GM06990 (cell line): Measurements from ENCODE around the gene ETV6.

ENCODE experiments used
- DNase-seq: peaks from one replicate; pipeline ENCODE4 v3.0.0-alpha.2; 2011; ENCODE audit not compliant: insufficient read length; ENCODE audit errors: extremely low read depth
- H3K27me3 ChIP-seq: replicated peaks from 2 replicates; pipeline ENCODE4 v1.6.0; 2011; ENCODE audit warnings: low read length; ENCODE audit not compliant: control insufficient read depth, insufficient read depth
- H3K36me3 ChIP-seq: 2 replicates; pipeline ENCODE4 v1.5.1; 2011; ENCODE audit warnings: low read length; ENCODE audit not compliant: control insufficient read depth, insufficient read depth
- H3K4me3 ChIP-seq: replicated peaks from 2 replicates; pipeline ENCODE4 v1.5.1; 2011; ENCODE audit warnings: low read depth, mild to moderate bottlenecking, control low read depth, low read length
- CTCF ChIP-seq: IDR thresholded peaks from 2 replicates; pipeline ENCODE4 v1.5.1; 2011; ENCODE audit warnings: low read length, control low read depth, mild to moderate bottlenecking, inconsistent platforms; ENCODE audit not compliant: insufficient read depth, poor library complexity, severe bottlenecking

Gene ETV6

GRCh38 chr12:11837216-11837934 lies 187.9 kb downstream of the ETV6 start:
- no peak for DNase-seq
- H3K4me3 ChIP-seq, result no peak overlapping the region
- no peak for TF ChIP-seq CTCF
- no peaks in the 10 kb centered on the region for H3K27me3 ChIP-seq
- peaks cover 11% of the 10 kb centered on the region for H3K36me3 ChIP-seq

- Histone ChIP-seq H3K27me3 (no peaks in the 10 kb centered on the region), H3K4me3 (no peak overlapping the region), H3K36me3 (peaks cover 14% of the 10 kb centered on the region)
- no peak for DNase-seq
- TF ChIP-seq CTCF, result no peak
Observed at GRCh38 chr12:11838403-11838802, 188.9 kb downstream of the ETV6 start.

GRCh38 chr12:11839091-11839641 lies 189.7 kb downstream of the ETV6 start:
- no peak for TF ChIP-seq CTCF
- Histone ChIP-seq H3K36me3 (peaks cover 14% of the 10 kb centered on the region), H3K4me3 (no peak overlapping the region), H3K27me3 (no peaks in the 10 kb centered on the region)
- no peak for DNase-seq

DNA sequence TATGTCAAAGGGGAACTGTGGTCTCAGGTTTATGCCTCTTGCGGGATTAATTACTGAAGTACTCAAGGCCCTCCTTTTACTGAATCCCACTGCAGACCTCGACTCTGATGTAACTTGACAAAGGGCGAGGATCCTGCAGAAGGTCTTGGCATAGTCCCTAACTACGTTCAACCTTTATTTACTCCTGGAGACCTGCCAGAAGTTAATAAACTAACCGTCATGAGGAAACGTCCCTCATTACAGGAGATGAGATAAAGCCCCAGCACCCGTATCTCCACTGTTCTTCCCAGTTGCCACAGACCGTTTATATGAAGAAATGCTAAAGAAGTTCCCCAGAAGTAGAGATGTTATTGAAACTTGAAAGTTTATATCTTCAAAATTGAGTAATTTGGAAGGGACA lies 190.9 kb downstream of the ETV6 start:
- no peak for TF ChIP-seq CTCF
- DNase-seq, result no peak
- peaks cover 14% of the 10 kb centered on the region for H3K36me3 ChIP-seq
- H3K27me3 ChIP-seq, result no peaks in the 10 kb centered on the region
- no peak overlapping the region for H3K4me3 ChIP-seq

DNA sequence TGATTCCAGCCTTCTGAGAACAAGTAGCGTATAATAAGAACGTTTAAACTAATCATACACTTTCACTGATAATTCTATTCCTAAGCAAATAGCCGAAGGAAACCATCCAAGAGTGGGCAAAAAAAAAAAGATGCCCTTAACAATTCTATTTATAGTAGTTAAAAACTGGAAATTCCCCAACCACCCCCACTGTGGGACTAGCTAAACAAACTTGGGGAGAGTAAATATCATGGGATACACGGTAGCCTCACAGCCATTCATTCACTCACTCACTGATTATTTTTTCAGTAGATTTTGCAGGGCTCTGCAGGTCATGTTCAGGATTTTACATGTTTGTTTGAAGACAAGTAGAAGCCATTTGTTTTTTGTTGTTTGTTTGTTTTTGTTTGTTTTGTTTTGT lies 197.0 kb downstream of the ETV6 start:
- peaks cover 10% of the 10 kb centered on the region for H3K36me3 ChIP-seq
- DNase-seq, result no peak
- H3K27me3 ChIP-seq, result no peaks in the 10 kb centered on the region
- H3K4me3 ChIP-seq, result no peak overlapping the region
- TF ChIP-seq CTCF, result no peak
